ENCODE data around the gene RRAS. TPM values are rescaled to one million over a fixed set of nuclear protein-coding genes. Genes with fewer than 3 reads are reported as not detected.

Gene RRAS
- total RNA-seq, 2 experiments from 2014 or later: 9.7 to 11.7 TPM

DNA sequence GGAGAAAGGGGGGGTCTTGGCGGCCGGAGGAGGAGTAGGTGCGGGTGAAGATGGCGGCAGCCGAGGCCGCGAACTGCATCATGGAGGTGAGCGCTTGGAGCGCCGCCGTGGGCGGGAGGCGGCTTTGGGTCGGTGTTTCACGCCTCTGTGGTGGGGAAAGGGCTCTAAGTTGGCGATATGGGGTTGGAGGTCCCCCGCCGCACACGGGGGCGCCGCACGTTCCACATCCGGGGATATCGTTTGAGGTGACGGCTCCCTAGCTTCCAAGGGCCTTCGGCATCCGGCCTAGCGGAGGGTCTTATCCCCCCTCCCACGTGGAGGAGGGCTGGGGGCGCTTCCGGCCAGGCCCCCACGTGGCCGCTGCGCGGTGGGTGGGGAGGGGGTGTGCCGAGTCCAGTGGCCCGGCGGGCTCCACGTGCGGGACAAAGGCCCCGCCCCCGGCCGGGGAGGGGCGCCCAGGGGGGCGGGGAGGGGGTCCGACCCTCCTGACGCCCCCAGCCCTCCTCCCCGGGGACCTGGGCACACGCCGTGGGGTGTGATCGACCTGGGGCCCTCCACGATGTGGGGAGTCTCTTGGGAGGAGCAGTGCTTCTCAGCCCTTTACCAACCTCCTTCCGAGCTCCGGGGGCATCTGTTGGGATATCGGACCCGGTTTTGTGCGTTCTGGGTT lies 37.4 kb upstream of the RRAS start, which contains the start of gene PRMT1:
PRMT1 (plus strand) TSS at position 41 of the 670 bp plus-strand sequence; CDS start at position 51, 10 bp downstream.
- H3K9me3 Mint-ChIP-seq (ENCODE audit: low read depth): no peaks in the 10 kb centered on the region
- POLR2A ChIA-PET: interaction anchor here (1.0 to 3.8 kb wide), 7 partner anchors 9 to 182 kb away, joined by 3 to 39 read pairs (median 7); partner anchors contain the start of genes RPS11, RRAS and SCAF1
- H3K27ac Mint-ChIP-seq: peak within 1 kb of the TSS; percentile 99
- H3K27me3 Mint-ChIP-seq: no peaks in the 10 kb centered on the region
- peaks cover 39% of the 10 kb centered on the region for H3K4me1 Mint-ChIP-seq
- CTCF ChIA-PET: interaction anchor here (0.6 to 4.8 kb wide), 13 partner anchors 10 to 571 kb away, joined by 3 to 33 read pairs (median 5); partner anchors contain the start of genes ADM5, BCL2L12, CPT1C and IRF3
- peak within 1 kb of the TSS; percentile 94 for H3K4me3 Mint-ChIP-seq
- peaks cover 28% of the 10 kb centered on the region for H3K36me3 Mint-ChIP-seq (ENCODE audit: low read depth)
- DNase-seq (peak; percentile 67), ATAC-seq (no peak)
- intact Hi-C loops (cut with DNase I, micrococcal nuclease): loop anchor here (1.0 to 10.0 kb wide), 11 partner anchors 85 to 1420 kb away; partner anchors contain the start of genes CARD8 (in 1 of the 2), DBP (in 1 of the 2), GYS1 (in 1 of the 2) and PNKP (in 1 of the 2)

DNA sequence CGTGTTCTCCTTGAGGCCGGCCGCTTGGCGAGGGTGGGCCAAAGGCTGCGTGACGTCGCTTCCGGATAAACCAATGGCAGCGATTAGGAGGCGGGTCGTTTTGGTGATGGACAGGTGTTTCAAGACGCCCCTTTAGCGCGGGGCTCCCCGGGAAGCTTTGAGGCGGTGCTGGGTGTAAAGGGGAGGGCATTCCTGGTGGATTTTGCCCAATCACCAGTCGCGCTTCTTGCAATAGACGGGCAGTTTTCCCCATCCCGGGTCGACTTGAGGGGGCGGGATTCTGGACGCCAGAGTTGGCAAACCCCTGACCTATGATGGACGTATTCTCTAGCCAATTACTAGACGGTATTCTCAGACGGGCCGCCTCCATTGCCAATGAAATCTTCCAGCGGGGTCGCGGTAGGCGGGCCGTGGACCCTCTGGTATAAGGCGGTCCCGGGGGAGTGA lies 36.9 kb upstream of the RRAS start:
- no peaks in the 10 kb centered on the region for H3K9me3 Mint-ChIP-seq (ENCODE audit: low read depth)
- peak; percentile 77 for ATAC-seq
- DNase-seq: peak; percentile 100
- intact Hi-C loops (cut with DNase I, micrococcal nuclease): loop anchor here (1.0 to 10.0 kb wide), 22 partner anchors 12 to 1420 kb away; partner anchors contain the start of genes BCL2L12 (in 2 of the 2), IRF3 (in 2 of the 2), RPS11 (in 2 of the 2) and AKT1S1 (in 1 of the 2)
- H3K27ac Mint-ChIP-seq: peak overlapping the region; percentile 99
- H3K36me3 Mint-ChIP-seq (ENCODE audit: low read depth): peaks cover 26% of the 10 kb centered on the region
- POLR2A ChIA-PET: interaction anchor here (0.6 to 3.8 kb wide), 13 partner anchors 9 to 223 kb away, joined by 3 to 39 read pairs (median 4); partner anchors contain the start of genes ALDH16A1, BCL2L12, IRF3 and RPS11
- peak overlapping the region; percentile 94 for H3K4me3 Mint-ChIP-seq
- H3K27me3 Mint-ChIP-seq: no peaks in the 10 kb centered on the region
- peaks cover 39% of the 10 kb centered on the region for H3K4me1 Mint-ChIP-seq
- CTCF ChIA-PET: interaction anchor here (0.7 to 7.0 kb wide), 14 partner anchors 11 to 571 kb away, joined by 3 to 62 read pairs (median 5); partner anchors contain the start of genes ADM5, BCL2L12, CPT1C and IRF3

DNA sequence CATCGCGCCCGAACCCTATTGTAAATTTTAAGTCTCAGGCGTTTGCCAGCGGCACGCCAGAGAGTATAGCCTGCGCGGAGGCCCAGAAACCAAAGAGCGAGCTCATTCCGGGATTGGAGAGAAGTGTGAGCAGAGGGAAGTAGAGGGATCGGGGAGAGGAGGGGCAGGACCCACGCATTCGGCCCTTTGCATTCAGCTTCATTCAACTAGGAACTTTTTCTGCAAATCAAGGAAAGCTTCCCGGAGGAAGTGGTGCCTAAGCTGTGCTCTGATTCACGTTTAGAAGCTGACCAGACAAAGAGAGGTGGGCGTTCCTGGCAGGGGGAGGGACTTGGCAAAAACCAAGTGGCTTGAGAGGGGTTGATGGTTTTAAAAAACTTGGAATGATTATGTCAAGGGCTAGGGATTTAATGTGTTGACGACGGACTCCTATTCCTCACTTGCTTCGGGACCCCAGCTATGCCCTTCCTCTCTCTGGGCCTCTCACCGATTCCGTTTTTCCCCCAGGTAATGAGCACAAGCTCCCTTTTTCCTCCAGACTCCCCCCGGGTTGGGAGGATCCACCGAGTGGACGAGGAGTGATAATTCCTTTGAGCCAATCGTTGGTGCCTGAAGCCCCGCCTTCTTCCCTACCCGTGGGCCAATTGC lies 36.3 kb upstream of the RRAS start:
- Mint-ChIP-seq H3K9me3 (ENCODE audit: low read depth) (no peaks in the 10 kb centered on the region), H3K4me1 (peaks cover 38% of the 10 kb centered on the region), H3K27me3 (no peaks in the 10 kb centered on the region), H3K4me3 (peak overlapping the region; percentile 94), H3K27ac (peak overlapping the region; percentile 99), H3K36me3 (ENCODE audit: low read depth) (peaks cover 26% of the 10 kb centered on the region)
- intact Hi-C loops (cut with DNase I, micrococcal nuclease): loop anchor here (1.0 to 10.0 kb wide), 20 partner anchors 11 to 1419 kb away; partner anchors contain the start of genes BCL2L12 (in 2 of the 2), IRF3 (in 2 of the 2), RPS11 (in 2 of the 2) and AKT1S1 (in 1 of the 2)
- DNase-seq: peak; percentile 66
- peak; percentile 7 for ATAC-seq
- POLR2A ChIA-PET: interaction anchor here (0.6 to 3.8 kb wide), 12 partner anchors 9 to 223 kb away, joined by 3 to 39 read pairs (median 4); partner anchors contain the start of genes ALDH16A1, BCL2L12, IRF3 and RPS11
- CTCF ChIA-PET: interaction anchor here (0.6 to 7.0 kb wide), 16 partner anchors 11 to 1502 kb away, joined by 3 to 62 read pairs (median 5); partner anchors contain the start of genes ADM5, BCL2L12, CPT1C and IRF3

DNA sequence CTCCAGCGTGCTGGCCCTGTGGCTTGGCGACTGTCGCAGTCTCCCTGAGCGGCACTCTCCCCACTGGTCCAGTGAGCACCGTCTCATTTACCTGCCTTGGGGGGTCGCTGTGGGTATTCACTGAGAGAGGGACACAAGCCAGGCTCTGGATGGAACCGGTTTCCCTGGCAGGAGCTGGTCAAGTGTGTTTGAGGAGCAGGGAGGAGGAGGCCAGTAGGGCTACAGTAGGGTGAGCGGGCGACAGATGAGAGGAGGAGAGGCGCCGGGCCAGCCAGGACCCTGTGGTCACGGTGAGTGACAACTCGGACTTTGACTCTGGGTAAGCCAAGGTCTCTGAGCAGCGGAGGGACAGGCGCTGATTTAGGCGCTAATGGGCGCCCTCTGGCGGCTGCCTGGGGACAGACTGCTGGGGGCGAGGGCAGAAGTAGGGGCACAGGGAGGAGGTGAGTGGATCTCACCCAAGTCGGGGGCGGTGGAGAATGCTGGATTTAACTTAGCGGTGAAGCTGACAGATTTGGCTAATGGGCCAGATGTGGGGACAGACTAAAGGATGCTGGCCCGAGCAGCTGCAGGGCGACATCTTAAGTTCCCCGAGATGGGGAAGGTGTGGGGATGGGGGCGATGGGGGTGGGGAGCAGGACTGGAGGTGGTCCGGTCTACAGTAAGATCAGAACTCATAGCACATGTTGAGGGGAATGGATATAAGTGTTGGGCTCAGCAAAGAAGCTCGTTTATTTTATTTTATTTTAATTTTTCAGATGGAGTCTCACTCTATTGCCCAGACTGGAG lies 32.4 kb upstream of the RRAS start:
- Mint-ChIP-seq H3K36me3 (ENCODE audit: low read depth) (peaks cover 23% of the 10 kb centered on the region), H3K4me3 (no peak overlapping the region), H3K27me3 (no peaks in the 10 kb centered on the region), H3K27ac (no peak overlapping the region), H3K9me3 (ENCODE audit: low read depth) (no peaks in the 10 kb centered on the region), H3K4me1 (peaks cover 15% of the 10 kb centered on the region)
- DNase-seq (peak; percentile 87), ATAC-seq (no peak)
- POLR2A ChIA-PET: interaction anchor here (1.1 kb wide), 1 partner anchor 32 kb away, joined by 5 read pairs; the partner anchor contains the start of gene RRAS
- intact Hi-C loops (cut with DNase I, micrococcal nuclease): loop anchor here in 1 of 2 experiments (1.0 to 10.0 kb wide), 2 partner anchors 166 to 798 kb away; partner anchors contain the start of gene PPP1R15A
- CTCF ChIA-PET: interaction anchor here (0.8 to 7.0 kb wide), 9 partner anchors 8 to 193 kb away, joined by 3 to 62 read pairs (median 3); partner anchors contain the start of genes AP2A1, RRAS and SCAF1

DNA sequence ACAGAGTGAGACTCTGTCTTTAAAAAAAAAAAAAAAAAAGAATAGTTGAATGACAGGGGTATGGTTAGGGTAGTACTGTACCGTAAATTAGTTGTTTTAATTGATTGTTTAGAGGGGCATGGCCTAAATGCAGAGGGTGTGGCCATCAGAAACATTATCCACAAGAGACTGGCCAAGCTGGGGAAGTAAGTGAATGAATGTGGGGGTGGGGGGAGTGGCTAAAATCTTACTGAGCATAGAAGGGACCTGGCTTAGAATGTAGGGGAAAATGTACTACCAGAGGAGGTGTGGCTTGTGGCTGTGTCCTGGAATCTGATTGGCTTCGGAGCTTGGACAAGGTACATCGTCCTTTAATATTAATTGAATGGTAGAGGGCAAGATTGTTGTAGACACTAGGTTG lies 29.6 kb upstream of the RRAS start:
- CTCF ChIA-PET: interaction anchor here (1.7 kb wide), 1 partner anchor 26 kb away, joined by 3 read pairs; no protein-coding TSS in a partner anchor
- ATAC-seq (no peak), DNase-seq (no peak)
- Mint-ChIP-seq H3K9me3 (ENCODE audit: low read depth) (no peaks in the 10 kb centered on the region), H3K27ac (no peak overlapping the region), H3K36me3 (ENCODE audit: low read depth) (peaks cover 28% of the 10 kb centered on the region), H3K27me3 (no peaks in the 10 kb centered on the region), H3K4me3 (no peak overlapping the region), H3K4me1 (peaks cover 17% of the 10 kb centered on the region)
- POLR2A ChIA-PET: no interaction called here
- intact Hi-C loops (cut with DNase I, micrococcal nuclease): loop anchor here in 1 of 2 experiments (10.0 kb wide), 1 partner anchor 1345 kb away; the partner anchor contains the start of gene EMP3

DNA sequence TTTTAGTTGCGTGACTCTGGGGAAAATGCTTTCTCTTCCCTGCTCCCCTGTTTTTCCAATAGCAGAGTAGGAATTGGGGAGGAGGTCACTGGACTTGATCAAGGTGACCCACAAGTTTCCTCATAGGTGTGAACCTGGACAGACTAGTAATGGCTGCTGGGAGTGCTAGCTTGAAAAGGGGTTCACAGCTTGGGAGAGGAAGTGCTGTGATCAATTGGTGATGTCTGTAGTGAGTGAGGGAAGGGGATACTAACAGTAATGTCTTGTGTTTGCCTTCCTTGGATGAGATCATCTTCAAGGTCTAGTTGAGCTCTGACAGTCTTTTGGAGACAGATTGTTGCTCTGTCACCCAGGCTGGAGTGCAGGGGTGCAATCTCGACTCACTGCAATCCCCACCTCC lies 27.5 kb upstream of the RRAS start:
- Mint-ChIP-seq H3K9me3 (ENCODE audit: low read depth) (no peaks in the 10 kb centered on the region), H3K36me3 (ENCODE audit: low read depth) (peaks cover 30% of the 10 kb centered on the region), H3K4me1 (peaks cover 35% of the 10 kb centered on the region), H3K27me3 (no peaks in the 10 kb centered on the region), H3K4me3 (peak overlapping the region; percentile 96), H3K27ac (peak overlapping the region; percentile 13)
- no peak for DNase-seq
- ATAC-seq: no peak
- CTCF ChIA-PET: interaction anchor here (0.7 kb wide), 1 partner anchor 24 kb away, joined by 3 read pairs; no protein-coding TSS in a partner anchor
- POLR2A ChIA-PET: interaction anchor here (1.5 kb wide), 1 partner anchor 9 kb away, joined by 4 read pairs; no protein-coding TSS in a partner anchor
- intact Hi-C loops (cut with DNase I, micrococcal nuclease): loop anchor here in 1 of 2 experiments (10.0 kb wide), 1 partner anchor 1343 kb away; the partner anchor contains the start of gene EMP3

DNA sequence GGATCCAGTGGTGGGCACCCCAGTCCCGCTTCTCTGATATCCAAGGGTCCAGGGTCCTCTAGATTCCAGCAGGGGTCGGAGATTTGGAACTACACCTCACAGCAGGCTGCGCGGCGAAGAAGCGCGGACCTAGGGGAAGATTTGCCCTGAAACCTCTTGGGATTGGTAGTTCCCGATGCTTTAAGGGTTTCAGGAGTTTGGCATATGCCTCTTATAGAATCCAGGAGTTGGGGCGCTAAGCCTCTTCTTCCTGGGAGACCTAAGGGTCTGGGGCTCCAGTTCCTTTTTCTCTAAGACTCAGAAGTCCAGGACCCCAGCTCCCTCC lies 26.1 kb upstream of the RRAS start:
- Mint-ChIP-seq H3K9me3 (ENCODE audit: low read depth) (no peaks in the 10 kb centered on the region), H3K27me3 (no peaks in the 10 kb centered on the region), H3K4me1 (peaks cover 29% of the 10 kb centered on the region), H3K27ac (peak overlapping the region; percentile 92), H3K4me3 (peak overlapping the region; percentile 96), H3K36me3 (ENCODE audit: low read depth) (peaks cover 30% of the 10 kb centered on the region)
- intact Hi-C loops (cut with DNase I, micrococcal nuclease): loop anchor here in 1 of 2 experiments (10.0 kb wide), 1 partner anchor 1341 kb away; the partner anchor contains the start of gene EMP3
- no peak for ATAC-seq
- CTCF ChIA-PET: interaction anchor here (0.8 to 2.7 kb wide), 3 partner anchors 10 to 107 kb away, joined by 3 to 18 read pairs (median 4); partner anchors contain the start of gene PRMT1
- no peak for DNase-seq
- POLR2A ChIA-PET: interaction anchor here (1.0 kb wide), 2 partner anchors 10 to 171 kb away, joined by 3 to 6 read pairs; no protein-coding TSS in a partner anchor

DNA sequence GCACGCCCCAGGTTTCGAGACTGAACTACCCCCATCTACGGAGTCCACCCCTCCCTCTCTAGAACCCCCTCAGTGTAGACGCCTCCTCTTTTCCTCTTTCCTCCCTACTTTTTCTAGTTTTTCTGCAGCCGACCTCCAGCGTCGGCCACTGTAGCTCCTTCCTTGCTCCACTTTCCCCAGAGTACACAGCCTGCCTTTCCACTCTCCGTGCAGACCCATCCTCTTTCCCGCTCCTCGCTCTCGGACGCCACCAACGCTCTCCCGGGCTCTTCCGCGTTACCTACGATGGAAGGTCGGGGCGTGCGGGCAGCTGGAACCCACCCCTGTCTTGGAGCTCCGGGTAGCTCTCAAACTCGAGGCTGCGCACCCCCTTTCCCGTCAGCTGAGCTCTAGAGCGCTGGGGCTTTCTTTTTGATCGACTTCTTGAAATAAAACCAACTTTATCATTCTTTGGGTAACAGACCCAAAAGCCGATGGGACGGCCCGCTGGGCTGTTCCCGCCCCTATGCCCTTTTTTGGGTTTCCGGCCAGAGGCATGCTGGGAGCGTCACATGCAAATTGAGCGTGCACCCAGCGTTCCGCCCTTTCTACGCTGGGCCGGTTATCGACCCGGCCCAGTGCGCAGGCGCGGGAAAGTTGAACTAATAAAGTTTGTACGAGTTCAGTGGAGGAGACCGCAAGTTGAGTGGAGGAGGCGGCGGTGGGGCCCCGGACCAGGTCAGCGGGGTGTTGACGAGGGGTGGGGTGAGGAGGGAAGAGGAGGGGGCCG lies 25.6 kb upstream of the RRAS start, which contains the start of the genes BCL2L12 and IRF3:
BCL2L12 (plus strand) TSS at position 583 of the 769 bp plus-strand sequence. CDS start 760 bp downstream, outside the sequence.
IRF3 (minus strand) TSS at position 507 of the 769 bp plus-strand sequence. CDS start 1,019 bp downstream, outside the sequence.
- Mint-ChIP-seq H3K27me3 (no peaks in the 10 kb centered on the region), H3K4me1 (peaks cover 29% of the 10 kb centered on the region), H3K9me3 (ENCODE audit: low read depth) (no peaks in the 10 kb centered on the region), H3K4me3 (peak within 1 kb of the TSS; percentile 96), H3K27ac (peak within 1 kb of the TSS; percentile 92), H3K36me3 (ENCODE audit: low read depth) (peaks cover 29% of the 10 kb centered on the region)
- intact Hi-C loops (cut with DNase I, micrococcal nuclease): loop anchor here (1.0 to 10.0 kb wide), 7 partner anchors 11 to 1341 kb away; partner anchors contain the start of genes AKT1S1 (in 1 of the 2), EMP3 (in 1 of the 2), PRR12 (in 1 of the 2) and PTOV1 (in 1 of the 2)
- peak; percentile 86 for ATAC-seq
- CTCF ChIA-PET: interaction anchor here (0.6 to 2.7 kb wide), 9 partner anchors 10 to 118 kb away, joined by 3 to 18 read pairs (median 4); partner anchors contain the start of genes PRMT1, RRAS and SCAF1
- POLR2A ChIA-PET: interaction anchor here (0.6 to 2.2 kb wide), 6 partner anchors 10 to 538 kb away, joined by 3 to 15 read pairs (median 6); partner anchors contain the start of genes RRAS and SCAF1
- DNase-seq: peak; percentile 100

DNA sequence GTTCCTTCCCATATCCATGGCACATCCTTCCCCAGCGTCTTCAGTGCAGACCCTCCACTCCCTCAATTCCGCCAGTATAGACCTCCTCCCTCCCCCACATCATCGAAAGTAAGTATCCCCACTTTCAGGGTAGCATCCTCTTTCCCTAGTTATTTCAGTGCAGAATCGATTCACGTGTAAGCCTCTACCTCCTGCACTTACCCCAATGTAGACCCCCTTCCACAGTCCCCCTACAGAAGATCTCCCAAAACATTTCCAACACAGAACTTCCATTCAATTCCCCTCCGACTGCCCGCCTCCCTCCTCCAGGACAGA lies 25.1 kb upstream of the RRAS start:
- POLR2A ChIA-PET: interaction anchor here (0.6 to 2.2 kb wide), 7 partner anchors 11 to 538 kb away, joined by 3 to 15 read pairs (median 6); partner anchors contain the start of genes RRAS and SCAF1
- no peak for ATAC-seq
- Mint-ChIP-seq H3K4me1 (peaks cover 29% of the 10 kb centered on the region), H3K9me3 (ENCODE audit: low read depth) (no peaks in the 10 kb centered on the region), H3K36me3 (ENCODE audit: low read depth) (peaks cover 32% of the 10 kb centered on the region), H3K27ac (peak overlapping the region; percentile 92), H3K4me3 (peak overlapping the region; percentile 96), H3K27me3 (no peaks in the 10 kb centered on the region)
- CTCF ChIA-PET: interaction anchor here (0.6 to 2.7 kb wide), 11 partner anchors 8 to 117 kb away, joined by 3 to 18 read pairs (median 4); partner anchors contain the start of genes NOSIP, PRMT1, RRAS and SCAF1
- DNase-seq: no peak
- intact Hi-C loops (cut with DNase I, micrococcal nuclease): loop anchor here (1.0 to 10.0 kb wide), 7 partner anchors 11 to 1340 kb away; partner anchors contain the start of genes AKT1S1 (in 1 of the 2), EMP3 (in 1 of the 2), PRR12 (in 1 of the 2) and PTOV1 (in 1 of the 2)

All from activated CD4-positive, alpha-beta T cell treated with anti-CD3 and anti-CD28 coated beads for 36 hours (primary cell).